EL (cell line): ENCODE data around the gene SLC28A3.
A peak's percentile ranks its signal among the peaks of the same experiment; 100 is the strongest.
"Not testable (repeated sequence)": the region's sequence is repeated elsewhere in the genome, so short reads cannot be mapped to it uniquely, and the experiment has no call there.

Source experiments
- DNase-seq: peaks from one replicate; pipeline ENCODE4 v3.0.0-alpha.2; 2016

SLC28A3 gene, protein sequence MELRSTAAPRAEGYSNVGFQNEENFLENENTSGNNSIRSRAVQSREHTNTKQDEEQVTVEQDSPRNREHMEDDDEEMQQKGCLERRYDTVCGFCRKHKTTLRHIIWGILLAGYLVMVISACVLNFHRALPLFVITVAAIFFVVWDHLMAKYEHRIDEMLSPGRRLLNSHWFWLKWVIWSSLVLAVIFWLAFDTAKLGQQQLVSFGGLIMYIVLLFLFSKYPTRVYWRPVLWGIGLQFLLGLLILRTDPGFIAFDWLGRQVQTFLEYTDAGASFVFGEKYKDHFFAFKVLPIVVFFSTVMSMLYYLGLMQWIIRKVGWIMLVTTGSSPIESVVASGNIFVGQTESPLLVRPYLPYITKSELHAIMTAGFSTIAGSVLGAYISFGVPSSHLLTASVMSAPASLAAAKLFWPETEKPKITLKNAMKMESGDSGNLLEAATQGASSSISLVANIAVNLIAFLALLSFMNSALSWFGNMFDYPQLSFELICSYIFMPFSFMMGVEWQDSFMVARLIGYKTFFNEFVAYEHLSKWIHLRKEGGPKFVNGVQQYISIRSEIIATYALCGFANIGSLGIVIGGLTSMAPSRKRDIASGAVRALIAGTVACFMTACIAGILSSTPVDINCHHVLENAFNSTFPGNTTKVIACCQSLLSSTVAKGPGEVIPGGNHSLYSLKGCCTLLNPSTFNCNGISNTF

DNA sequence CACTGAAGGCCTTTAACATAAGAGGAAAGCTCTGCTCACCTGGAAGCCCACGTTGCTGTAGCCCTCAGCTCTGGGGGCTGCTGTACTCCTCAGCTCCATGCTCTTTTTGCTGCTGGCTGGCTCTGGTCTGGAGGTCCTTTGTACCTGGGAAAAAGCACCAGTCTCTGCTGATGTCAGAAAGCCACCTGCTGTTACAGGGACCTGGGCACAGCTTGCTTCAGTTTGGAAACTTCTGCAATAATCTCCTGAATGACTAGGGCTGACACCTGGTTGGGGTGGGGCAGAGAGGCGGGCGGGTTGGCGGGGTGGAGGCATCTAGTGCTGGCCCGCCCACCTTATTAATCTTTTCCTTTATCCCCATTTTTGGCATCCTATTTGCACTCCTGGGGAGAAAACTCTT is at the start of gene SLC28A3:
Gene SLC28A3, minus strand, starts transcription at position 224 of the 400 bp plus-strand sequence. Its CDS starts 125 bp downstream, at position 99.
- DNase-seq = no peak

- DNase-seq = peak; percentile 37
Observed at GRCh38 chr9:84390254-84390653, 49.7 kb upstream of the SLC28A3 start.

GRCh38 chr9:84387821-84388220 is 47.3 kb upstream of the SLC28A3 start:
- DNase-seq = no peak

DNA sequence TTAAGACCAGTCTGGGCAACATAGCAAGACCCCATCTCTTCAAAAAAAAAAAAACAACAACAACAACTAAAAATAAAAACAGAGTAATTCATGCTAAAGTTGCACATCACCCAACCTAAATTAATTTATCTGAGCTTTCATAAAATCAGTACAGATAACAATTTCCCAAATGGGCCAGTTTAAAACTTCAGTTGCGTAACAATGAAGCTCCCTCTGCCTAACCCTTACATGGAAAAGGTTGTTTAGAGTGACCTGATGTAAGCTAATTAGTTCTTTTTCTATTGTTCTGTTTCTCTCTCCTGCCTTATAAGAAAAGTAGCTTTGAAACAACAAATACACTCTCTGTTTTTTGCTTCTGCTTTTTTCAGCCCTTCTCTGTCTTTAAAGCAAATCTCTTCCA is 46.2 kb upstream of the SLC28A3 start:
- no peak for DNase-seq

DNA sequence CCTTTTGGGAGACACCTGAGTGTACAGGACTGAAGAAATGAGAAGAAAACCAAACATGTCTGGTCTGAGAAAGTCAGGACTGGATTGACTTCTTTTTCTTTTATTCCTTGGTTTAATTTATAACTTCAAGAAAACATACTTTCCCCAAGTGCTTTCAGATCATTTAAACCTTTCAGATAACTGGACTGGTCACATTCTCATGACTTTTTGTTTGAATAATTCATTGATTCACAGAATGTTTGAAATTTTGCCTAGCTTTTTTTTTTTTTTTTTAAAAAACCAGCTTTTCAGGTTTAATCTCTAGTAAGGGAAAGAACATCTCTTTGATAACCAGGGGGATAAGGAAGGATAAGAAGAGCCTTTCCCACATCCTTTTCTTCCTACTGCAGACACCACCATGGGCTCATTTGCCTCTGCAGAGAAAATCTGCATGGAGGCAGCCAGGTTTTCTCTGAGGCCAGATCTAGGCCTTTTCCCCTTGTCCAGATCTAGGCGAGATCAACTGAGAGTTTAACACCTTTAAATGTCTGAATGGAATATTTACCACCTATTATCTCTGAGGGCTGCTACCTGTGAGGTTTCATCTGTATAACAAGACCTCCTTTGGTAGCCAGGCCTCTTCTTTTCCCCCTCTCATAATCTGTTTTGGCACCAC is 45.0 kb upstream of the SLC28A3 start:
- DNase-seq = no peak

GRCh38 chr9:84384617-84385016 is 44.1 kb upstream of the SLC28A3 start:
- DNase-seq = no peak

DNA sequence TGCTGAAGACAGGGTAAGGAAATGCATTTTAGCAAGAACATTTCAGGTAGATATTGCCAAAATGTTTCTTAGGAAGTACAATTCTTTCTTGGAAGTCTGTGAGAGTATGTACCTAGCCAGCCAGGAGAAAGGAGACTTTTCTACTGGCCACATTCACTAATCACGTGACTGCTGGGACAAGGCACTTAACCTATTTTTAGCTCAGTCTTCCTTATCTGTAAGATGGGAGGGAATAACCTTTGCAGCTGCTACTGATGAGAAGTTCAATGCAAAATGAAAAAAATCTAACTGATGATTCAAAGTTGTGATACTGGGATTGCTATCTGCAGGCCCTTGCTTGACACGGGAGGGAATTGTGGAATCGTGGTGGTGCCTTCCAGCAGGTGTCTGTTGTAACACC is 42.6 kb upstream of the SLC28A3 start:
- no peak for DNase-seq

DNA sequence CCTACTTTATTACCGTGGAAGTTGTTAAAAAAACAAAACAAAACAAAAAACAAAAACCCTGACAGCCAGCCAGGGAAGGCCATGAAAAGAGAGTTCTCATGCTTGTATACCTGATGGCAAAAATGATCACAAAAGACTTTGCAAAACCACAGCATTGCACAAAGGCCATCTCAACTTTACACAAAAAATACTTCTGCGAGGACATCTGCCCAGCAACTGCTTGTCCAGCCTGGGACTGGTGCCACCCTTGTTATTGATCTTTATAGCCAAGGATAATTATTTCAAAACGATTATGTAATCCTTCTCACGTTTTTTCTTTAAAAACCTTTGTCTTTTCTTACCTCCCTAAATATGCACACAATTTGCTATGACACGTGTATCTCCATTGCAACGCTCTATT is 42.2 kb upstream of the SLC28A3 start:
- DNase-seq = no peak

- DNase-seq = no peak
Observed at GRCh38 chr9:84381508-84381907, 41.0 kb upstream of the SLC28A3 start.

DNA sequence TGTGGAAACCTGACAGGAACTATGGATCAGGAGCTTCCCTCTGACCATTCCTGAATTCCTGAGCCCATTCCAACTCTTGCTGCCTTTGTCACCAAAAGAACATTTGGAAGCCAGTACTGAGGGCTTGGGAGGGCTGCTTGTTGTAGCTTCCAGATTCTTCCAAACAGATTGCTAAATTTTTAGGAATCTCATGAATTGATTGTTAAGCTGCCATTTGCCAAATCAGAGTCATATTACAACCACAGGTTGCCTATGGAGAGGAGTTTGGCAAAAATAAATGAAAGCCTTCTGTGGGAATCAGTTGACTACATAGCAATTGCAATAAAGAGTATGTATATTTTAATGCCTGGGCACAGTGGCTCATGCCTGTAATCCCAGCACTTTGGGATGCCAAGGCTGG is 39.2 kb upstream of the SLC28A3 start:
- no peak for DNase-seq

DNA sequence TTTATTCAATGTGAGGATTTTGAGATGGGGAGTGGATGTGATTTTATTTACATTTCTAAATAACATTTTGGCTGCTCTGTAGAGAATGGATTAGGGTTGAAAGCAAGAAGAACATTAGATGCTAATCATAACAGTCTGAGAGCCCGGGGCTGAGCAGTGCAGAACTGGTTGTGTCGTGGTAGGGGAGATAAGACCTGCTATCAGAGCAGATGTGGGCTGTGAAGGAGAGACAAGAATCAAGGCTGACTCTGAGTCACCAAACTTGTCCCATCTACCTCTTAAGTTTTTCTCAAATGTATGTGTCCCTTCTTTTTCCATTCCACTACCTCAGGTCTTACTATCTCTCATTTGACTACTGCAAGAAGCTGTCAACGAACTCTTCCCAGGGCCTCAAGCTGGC is 35.4 kb upstream of the SLC28A3 start:
- no peak for DNase-seq

- DNase-seq = no peak
Observed at GRCh38 chr9:84374516-84374915, 34.0 kb upstream of the SLC28A3 start.

GRCh38 chr9:84374013-84374412 is 33.5 kb upstream of the SLC28A3 start:
- DNase-seq = no peak

DNA sequence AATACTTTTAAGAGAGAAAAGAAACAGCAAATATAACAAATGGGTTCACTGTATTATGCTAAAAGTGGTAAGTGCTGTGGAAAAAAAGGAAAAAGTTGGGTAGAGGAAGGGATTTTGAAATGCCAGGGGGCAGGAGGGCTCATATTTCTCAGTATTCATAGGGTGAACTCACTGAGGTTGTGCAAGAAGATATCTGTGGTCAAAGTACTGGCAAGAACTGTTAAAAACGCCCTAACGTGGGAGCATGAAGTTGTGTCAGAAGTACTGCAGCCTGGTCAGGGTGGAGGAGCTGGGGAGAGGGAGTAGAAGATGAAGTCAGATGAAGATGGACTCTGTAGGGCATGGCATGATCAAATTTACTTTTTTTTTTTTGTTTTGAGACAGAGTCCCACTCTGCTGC is 31.2 kb upstream of the SLC28A3 start:
- DNase-seq = peak; percentile 79

DNA sequence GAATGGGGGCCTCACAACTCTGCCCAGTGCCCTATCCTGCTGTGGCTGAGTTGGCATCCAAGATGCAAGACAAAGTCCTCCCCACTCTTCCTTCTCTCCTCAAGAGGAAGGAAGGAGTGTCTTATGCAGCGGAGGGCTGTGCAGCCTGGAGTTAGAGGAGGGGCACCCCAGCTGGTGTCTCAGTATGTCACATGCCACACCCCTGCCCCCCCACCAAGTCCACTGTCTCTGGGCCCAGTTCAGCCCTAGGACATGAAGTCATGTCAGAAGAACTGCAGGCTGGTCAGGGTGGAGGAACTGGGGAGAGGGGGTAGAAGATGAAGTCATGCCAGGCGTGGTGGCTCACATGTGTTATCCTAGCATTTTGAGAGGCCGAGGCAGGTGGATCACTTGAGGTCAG is 28.0 kb upstream of the SLC28A3 start:
- no peak for DNase-seq

- not testable (repeated sequence) for DNase-seq
Observed at GRCh38 chr9:84367726-84368125, 27.2 kb upstream of the SLC28A3 start.

- DNase-seq = no peak
Observed at GRCh38 chr9:84366683-84367082, 26.1 kb upstream of the SLC28A3 start.

GRCh38 chr9:84364894-84365490 is 24.4 kb upstream of the SLC28A3 start:
- DNase-seq = not testable (repeated sequence)

DNA sequence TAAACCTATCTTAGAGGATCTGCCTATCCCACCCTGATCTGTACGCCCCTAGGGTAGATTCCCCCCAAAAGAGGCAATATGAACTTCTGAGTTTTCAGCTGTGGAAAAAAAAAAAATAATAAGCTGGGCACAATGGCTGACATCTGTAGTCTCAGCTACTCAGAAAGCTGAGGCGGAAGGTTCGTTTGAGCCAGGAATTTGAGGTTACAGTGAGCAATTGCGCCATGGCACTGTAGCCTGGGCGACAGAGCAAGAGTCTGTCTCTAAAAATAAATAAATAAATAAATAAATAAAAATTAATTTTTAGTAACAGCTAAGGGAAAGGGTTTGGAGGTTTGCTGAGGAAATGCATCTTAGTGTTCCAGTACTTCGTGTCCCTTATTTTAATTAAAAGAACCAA is 21.1 kb upstream of the SLC28A3 start:
- DNase-seq = no peak

DNA sequence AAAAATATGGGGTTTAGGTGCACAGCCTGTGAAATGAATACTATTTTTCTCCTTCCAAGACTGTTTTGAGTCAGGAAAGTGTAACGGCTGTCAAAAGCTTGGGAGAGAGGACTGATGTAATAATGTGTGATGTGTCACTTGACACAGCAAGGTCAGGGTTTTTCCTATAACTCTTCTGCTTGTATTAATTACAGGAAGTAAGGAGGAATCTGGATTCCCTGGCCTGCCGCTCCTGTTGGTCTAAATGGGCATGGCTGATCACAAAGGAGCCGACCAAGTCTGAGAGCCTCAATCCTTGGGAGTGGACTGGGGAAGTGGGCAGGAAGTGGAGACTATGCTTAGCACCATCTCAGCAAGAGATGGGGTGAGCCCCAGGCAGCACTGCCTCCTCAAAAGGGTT is 16.7 kb upstream of the SLC28A3 start:
- peak; percentile 8 for DNase-seq

GRCh38 chr9:84354035-84354434 is 13.5 kb upstream of the SLC28A3 start:
- DNase-seq = no peak

- DNase-seq = peak; percentile 28
Observed at GRCh38 chr9:84349671-84350070, 9.1 kb upstream of the SLC28A3 start.

GRCh38 chr9:84343111-84343521 is 2.6 kb upstream of the SLC28A3 start:
- peak; percentile 86 for DNase-seq
